ENCODE measurements around the gene PSMD9.
"Not testable (repeated sequence)": the region's sequence is repeated elsewhere in the genome, so short reads cannot be mapped to it uniquely, and the experiment has no call there.

Gene PSMD9, protein sequence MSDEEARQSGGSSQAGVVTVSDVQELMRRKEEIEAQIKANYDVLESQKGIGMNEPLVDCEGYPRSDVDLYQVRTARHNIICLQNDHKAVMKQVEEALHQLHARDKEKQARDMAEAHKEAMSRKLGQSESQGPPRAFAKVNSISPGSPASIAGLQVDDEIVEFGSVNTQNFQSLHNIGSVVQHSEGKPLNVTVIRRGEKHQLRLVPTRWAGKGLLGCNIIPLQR

DNA sequence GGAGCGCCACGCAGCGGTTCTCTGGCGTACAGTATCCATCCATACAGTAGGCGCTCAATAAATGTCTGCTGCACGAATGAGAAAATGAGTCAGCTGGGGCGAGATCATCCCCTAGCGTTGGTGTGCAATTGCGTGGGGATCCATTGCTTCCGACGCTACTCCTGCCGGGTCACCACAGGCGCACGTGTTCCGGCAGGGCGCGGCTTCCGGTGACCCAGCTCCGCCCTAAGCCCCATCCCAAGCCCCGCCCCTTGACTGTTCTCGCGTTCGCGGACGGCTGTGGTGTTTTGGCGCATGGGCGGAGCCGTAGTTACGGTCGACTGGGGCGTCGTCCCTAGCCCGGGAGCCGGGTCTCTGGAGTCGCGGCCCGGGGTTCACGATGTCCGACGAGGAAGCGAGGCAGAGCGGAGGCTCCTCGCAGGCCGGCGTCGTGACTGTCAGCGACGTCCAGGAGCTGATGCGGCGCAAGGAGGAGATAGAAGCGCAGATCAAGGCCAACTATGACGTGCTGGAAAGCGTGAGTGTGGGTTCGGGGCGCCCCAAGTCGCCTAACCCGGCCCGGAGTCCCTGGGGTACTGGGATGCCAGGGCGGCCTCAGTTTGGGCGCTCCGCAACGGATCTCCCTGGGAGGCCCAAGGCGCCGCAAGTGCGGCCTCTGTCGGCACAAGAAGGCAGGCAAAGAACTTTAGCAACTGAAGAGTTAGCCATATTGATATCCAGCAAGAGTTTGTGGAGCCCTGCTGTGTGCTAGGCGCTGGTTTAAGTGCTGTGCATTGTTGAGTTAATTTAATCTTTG lies at the start of gene PSMD9:
Gene PSMD9 (plus strand): TSS at position 313 of the 796 bp plus-strand sequence. CDS start 67 bp downstream, at position 380.
- peak; percentile 98 for DNase-seq (ENCODE audit: low read depth in 2 of 3, low spot score in 2 of 3)

DNA sequence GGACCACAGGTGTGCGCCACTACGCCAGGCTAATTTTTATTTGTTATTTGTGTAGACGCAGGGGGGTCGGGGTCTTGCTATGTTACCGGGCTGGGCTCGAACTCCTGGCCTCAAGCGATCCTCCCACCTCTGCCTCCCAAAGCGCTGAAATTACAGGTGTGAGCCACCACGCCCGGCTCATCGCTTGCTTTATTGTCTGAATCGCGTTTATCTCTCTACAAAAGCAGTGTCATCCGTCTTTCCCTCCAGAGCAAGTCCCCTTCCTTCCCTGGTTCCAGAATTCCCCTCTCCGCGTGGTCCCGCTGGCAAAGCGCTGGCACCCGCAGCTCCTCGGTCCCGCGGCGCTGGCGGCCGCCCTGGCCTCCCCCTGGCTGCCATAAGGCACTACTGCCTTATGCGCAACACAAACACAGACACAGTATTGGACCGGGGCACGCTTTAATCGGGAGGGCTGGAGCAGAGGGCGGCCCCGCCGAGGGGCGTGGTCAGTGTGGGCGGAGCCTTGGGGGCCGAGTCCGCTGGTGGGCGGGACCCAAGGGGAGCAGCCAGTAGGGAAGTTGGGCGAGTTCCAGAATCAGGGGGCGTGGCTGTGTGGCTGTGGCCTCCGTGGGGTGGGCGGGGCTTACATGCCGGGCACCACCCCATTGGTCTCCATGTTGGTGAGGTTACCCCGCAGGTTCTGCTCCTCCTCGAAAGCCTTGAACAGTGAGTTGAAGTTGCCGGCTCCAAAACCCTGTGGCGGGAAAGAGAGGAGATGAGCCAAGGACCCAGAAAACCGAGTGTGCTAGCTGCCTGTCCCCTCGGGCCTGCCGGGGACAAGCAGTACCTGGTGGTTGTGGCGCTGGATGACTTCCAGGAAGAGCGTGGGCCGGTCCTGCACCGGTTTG lies 49.2 kb upstream of the PSMD9 start:
- peak; percentile 99 for DNase-seq (ENCODE audit: low read depth in 2 of 3, low spot score in 2 of 3)

- DNase-seq (ENCODE audit: low read depth in 2 of 3, low spot score in 2 of 3), result no peak
Measured at GRCh38 chr12:121839993-121840761, 48.4 kb upstream of the PSMD9 start.

- no peak for DNase-seq (ENCODE audit: low read depth in 2 of 3, low spot score in 2 of 3)
Measured at GRCh38 chr12:121843236-121843982, 45.2 kb upstream of the PSMD9 start.

DNA sequence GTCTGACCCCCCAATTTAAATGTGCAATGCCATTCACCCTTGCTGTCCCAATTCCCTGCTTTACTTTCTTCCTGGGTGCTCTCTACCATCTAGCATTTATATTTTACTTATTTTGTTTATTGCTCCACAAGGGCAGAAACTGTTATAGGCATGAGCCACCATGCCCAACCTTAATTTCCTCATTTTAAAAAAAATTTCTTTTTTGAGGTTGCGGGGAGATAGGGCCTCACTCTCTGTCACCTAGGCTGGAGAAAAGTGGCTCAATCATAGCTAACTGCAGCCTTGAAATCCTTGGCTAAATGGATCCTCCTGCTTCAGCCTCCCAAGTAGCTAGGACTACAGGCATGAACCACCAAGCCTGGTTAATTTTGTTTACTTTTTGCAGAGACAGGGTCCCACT lies 42.9 kb upstream of the PSMD9 start:
- DNase-seq (ENCODE audit: low read depth in 2 of 3, low spot score in 2 of 3), result no peak

DNA sequence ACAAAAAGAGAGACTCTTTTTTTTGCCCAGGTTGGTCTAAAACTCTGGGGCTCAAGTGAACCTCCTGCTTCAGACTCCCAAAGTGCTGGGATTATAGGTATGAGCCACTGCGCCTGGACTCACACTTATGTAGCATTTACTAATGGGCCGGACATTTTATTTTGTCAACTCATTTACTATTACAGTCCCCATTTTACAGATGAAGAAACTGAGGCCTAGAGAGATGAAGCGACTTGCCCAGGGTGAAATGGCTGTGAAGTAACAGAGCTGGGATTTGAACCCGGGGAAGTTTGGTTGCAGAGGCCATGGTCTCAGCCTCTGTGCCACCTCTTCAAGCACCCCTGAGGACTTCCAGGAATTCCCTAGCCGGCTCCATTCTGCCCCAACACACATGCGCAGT lies 39.4 kb upstream of the PSMD9 start:
- DNase-seq (ENCODE audit: low read depth in 2 of 3, low spot score in 2 of 3), result no peak

- no peak for DNase-seq (ENCODE audit: low read depth in 2 of 3, low spot score in 2 of 3)
Measured at GRCh38 chr12:121849665-121850064, 38.9 kb upstream of the PSMD9 start.

DNA sequence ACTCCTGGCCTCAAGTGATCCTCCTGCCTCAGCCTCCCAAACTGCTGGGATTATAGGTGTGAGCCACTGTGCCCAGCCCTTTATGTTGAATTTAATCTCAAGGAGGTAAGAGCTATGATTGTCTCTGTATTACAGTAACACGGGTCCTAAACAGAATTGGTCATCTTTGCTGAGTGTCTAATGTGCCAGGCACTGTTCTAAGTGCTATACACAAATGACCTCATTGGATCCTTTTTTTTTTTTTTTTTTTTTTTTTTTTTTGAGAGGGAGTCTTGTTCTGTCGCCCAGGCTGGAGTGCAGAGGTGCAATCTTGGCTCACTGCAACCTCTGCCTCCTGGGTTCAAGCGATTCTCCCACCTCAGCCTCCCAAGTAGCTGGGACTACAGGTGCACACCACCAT lies 36.2 kb upstream of the PSMD9 start:
- DNase-seq (ENCODE audit: low read depth in 2 of 3, low spot score in 2 of 3), result not testable (repeated sequence)

GRCh38 chr12:121857322-121858246 lies 31.0 kb upstream of the PSMD9 start:
- DNase-seq (ENCODE audit: low read depth in 2 of 3, low spot score in 2 of 3), result no peak

- DNase-seq (ENCODE audit: low read depth in 2 of 3, low spot score in 2 of 3), result no peak
Measured at GRCh38 chr12:121858318-121858661, 30.3 kb upstream of the PSMD9 start.

DNA sequence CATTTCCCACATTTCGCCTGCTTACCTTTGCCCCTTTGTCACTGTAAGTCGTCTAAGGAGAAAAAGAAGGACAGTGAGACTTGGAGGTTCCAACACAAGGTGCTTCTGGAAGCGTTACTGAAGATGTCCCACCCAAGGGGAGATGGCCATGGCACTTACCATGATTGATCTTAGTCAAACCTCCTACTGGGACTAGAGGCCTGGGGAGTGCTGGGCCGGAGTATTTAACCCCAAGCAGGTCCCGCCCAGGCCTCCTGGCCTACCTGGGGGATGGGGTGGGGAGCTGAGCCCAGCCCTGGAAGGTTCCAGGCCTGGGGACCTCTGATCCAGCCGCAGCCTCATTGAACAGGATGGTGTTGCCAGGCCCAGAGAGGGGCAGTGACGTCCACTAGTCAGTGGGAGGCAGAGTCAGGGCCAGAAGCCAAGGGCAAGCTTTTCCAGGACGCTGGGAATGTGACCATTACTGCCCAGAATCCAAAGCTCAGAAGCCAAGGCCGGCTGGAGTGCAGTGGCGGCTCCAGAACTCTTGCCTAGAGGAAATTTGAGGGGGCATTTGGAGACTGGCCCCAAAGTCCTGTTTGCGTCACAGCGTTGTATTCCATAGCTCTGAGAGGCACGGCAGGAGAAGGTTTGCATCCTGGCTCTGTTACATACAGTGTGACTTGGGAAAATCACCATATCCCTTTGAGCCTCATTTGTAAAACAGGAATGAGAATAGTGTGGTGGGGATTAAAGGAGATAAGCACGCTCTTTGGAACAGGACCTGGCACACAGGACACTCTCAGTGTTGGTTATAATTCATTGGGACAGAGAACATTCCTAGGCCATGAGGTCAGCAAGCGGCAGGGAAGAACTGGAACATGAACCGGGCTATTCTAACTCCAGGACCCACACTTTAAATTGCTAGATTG lies 29.7 kb upstream of the PSMD9 start, which contains the start of gene HPD:
Gene HPD (minus strand): TSS at position 198 of the 911 bp plus-strand sequence. CDS start 36 bp downstream, at position 162.
- DNase-seq (ENCODE audit: low read depth in 2 of 3, low spot score in 2 of 3), result no peak

DNA sequence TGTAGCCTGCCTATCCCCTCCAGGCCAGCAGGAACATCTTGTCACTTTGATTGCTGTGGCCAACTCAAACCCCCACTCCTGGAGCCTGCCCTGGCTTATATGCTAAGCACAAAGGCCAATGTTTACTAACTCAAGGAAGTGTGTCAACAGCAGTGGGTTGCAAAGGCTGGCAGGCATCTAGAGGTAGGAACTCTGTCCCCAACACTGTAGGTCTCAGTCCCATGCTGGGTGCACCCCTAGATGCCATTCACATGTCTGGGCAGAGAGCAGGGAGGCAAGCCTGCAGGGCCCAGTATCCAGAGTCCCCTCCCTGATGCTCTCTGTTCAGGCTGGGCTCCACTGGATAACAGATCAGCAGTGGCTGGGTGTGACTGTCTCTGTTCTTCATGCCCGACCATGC lies 28.3 kb upstream of the PSMD9 start:
- no peak for DNase-seq (ENCODE audit: low read depth in 2 of 3, low spot score in 2 of 3)

GRCh38 chr12:121860699-121861098 lies 27.9 kb upstream of the PSMD9 start:
- not testable (repeated sequence) for DNase-seq (ENCODE audit: low read depth in 2 of 3, low spot score in 2 of 3)

DNA sequence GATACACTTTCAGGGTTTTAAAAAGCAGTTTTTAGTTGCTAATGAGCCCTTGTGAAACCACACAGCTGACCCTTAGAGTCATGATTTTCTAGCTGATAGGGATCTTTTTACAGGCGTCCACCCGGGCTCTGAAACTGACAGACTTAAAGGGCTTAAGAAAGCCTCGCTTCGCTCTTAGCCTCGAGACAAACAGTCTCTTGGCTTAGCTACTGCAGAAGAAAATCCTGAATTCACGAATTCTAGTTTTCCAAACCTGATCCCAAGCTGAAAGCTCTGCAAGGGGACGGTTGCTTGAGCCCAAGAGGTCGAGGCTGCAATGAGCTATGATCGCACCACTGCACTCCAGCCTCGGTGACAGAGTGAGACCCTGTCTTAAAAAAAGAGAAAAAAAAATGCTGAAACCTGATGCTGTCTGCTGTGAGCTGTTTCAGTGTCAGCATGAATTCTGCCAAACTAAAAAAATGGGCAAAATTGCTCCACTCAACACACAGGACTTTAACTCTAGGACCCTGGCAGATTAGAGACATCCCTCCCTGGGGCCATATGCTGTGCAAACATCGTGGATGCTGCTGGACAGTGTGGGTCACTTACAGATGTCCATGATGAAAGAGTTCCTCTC lies 26.8 kb upstream of the PSMD9 start:
- no peak for DNase-seq (ENCODE audit: low read depth in 2 of 3, low spot score in 2 of 3)

GRCh38 chr12:121866331-121866730 lies 22.3 kb upstream of the PSMD9 start:
- DNase-seq (ENCODE audit: low read depth in 2 of 3, low spot score in 2 of 3), result no peak

DNA sequence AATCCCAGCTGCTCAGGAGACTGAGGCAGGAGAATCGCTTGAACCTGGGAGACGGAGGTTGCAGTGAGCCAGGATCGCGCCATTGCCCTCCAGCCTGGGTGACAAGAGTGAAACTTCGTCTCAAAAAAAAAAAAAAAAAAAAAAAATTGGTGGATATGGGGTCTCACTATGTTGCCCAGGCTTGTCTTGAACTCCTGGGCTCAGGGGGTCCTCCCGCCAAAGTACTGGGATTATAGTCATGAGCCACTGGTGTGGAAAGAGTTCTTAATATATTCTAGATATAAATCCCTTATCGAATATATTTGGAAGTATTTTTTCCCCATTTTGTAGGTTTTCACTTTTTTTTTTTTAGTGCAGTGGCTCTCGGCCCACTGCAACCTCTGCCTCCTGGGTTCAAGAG lies 19.4 kb upstream of the PSMD9 start:
- not testable (repeated sequence) for DNase-seq (ENCODE audit: low read depth in 2 of 3, low spot score in 2 of 3)

DNA sequence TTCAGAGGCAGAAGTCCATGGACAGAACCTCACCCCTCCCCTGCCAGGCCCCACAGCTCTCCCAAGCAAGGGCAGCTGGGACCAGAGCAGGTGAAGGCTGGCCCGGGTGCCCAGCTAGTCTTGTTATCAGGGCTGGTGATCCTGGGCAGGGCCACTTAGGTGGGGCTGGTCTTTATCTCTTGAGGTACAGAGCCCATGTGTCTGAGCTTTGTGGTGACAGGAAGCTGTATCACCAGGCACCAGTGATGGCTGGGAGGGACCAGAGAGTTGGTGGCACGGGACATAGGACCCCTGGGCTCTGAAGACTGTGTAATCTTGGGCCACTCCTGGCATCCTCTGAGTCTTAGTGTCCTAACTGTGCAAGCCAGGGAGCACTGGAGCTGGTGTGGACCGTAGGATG lies 17.1 kb upstream of the PSMD9 start:
- DNase-seq (ENCODE audit: low read depth in 2 of 3, low spot score in 2 of 3), result no peak

Data from activated CD8-positive, alpha-beta memory T cell treated with anti-CD3 and anti-CD28 coated beads for 48 hours (primary cell).